ENCODE measurements around the gene CALML5. TPM values are rescaled to one million over a fixed set of nuclear protein-coding genes. Genes with fewer than 3 reads are reported as not detected.

CALML5 gene
- total and polyA plus RNA-seq, 9 of the 15 experiments (the other 6 are each of a cell fraction or from before 2014, with no cell fraction given) = not detected

- TF ChIP-seq NKRF (IDR thresholded peaks at IDR 0.05; ENCODE audit: borderline replicate concordance) (peak; percentile 67; the same call in 1 of the 2 replicates), ZBTB34 (CRISPR knock-in tag; IDR thresholded peaks at IDR 0.05) (no peak), E2F3 (CRISPR knock-in tag; IDR thresholded peaks at IDR 0.05) (no peak), MBD2 (IDR thresholded peaks at IDR 0.05; ENCODE audit: borderline replicate concordance, low read depth) (peak; percentile 54; the same call in 1 of the 2 replicates), MAX (CRISPR knock-in tag; IDR thresholded peaks at IDR 0.05) (peak; percentile 16; the same call in 1 of the 2 replicates), MYC (IDR thresholded peaks at IDR 0.05; ENCODE audit: low read depth, low read length) (no peak), MYC (CRISPR knock-in tag; IDR thresholded peaks at IDR 0.05; ENCODE audit: borderline replicate concordance, low read depth) (no peak), HMG20B (CRISPR knock-in tag; IDR thresholded peaks at IDR 0.05) (no peak), TBP (optimal IDR thresholded peaks at IDR 0.05; ENCODE audit: low read depth, low read length) (peak; percentile 15), THRAP3 (IDR thresholded peaks at IDR 0.05; ENCODE audit: borderline replicate concordance) (no peak), ZNF197 (CRISPR knock-in tag; IDR thresholded peaks at IDR 0.05; ENCODE audit: low read depth) (no peak), NR1H2 (CRISPR knock-in tag; IDR thresholded peaks at IDR 0.05) (no peak), TFAP4 (CRISPR knock-in tag; IDR thresholded peaks at IDR 0.05; ENCODE audit: borderline replicate concordance) (no peak; the same call in 1 of the 2 replicates), SAP30 (IDR thresholded peaks at IDR 0.05; ENCODE audit: borderline replicate concordance, insufficient read depth, low read depth, low read length, poor library complexity, severe bottlenecking) (peak; percentile 42), YBX1 (IDR thresholded peaks at IDR 0.05) (no peak), ZNF184 (CRISPR knock-in tag; IDR thresholded peaks at IDR 0.05) (no peak), MAZ (CRISPR knock-in tag; conservative IDR thresholded peaks at IDR 0.05 in 1 of 2, IDR thresholded peaks at IDR 0.05 in 1 of 2) (peak in 1 of 2 experiments; percentile 26; a peak in 1 of 4 replicates), ZNF592 (IDR thresholded peaks at IDR 0.05) (0 out of 2 replicates have a peak, but pooled peaks have one; percentile 11), BRCA1 (IDR thresholded peaks at IDR 0.05) (no peak), BRCA1 (CRISPR knock-in tag; IDR thresholded peaks at IDR 0.05) (no peak), ZNF589 (CRISPR knock-in tag; IDR thresholded peaks at IDR 0.05; ENCODE audit: low read depth) (no peak)
Measured at GRCh38 chr10:5486853-5487235, 12.5 kb downstream of the CALML5 start (continued).
